ENCODE data around the gene RNF112. TPM values are rescaled to one million over a fixed set of nuclear protein-coding genes. Genes with fewer than 3 reads are reported as not detected.
"Not testable (repeated sequence)": the region's sequence is repeated elsewhere in the genome, so short reads cannot be mapped to it uniquely, and the experiment has no call there.

RNF112 gene
- total RNA-seq, 6 donors from 2014 or later = 0.69 to 6.3 (median 2.1) TPM

- H3K27ac ChIP-seq = no peak overlapping the region
- no peak overlapping the region for H3K4me3 ChIP-seq
- WGBS, 2 donors = 94 to 98% methylated on average over 2 of the region's 2 CpGs
These were observed 22.8 kb downstream of the RNF112 start for GRCh38 chr17:19433727-19434340.

GRCh38 chr17:19440421-19440820 is 29.4 kb downstream of the RNF112 start:
- WGBS, 2 donors = 50 to 80% methylated on average over 1 of the region's 1 CpG
- Histone ChIP-seq H3K9me3 (peaks cover 0 to 4% (median 0%) of the 10 kb centered on the region in 4 donors), H3K27ac (no peak overlapping the region), H3K4me1 (no peaks in the 10 kb centered on the region), H3K27me3 (no peaks in the 10 kb centered on the region), H3K4me3 (no peak overlapping the region), H3K36me3 (no peaks in the 10 kb centered on the region)
- DNase-seq = no peak
- no peak for ATAC-seq (ENCODE audit: low FRiP score in 2 of 2)
- TF ChIP-seq POLR2A (IDR thresholded peaks at IDR 0.05) (no peak), POLR2AphosphoS5 (IDR thresholded peaks at IDR 0.05) (no peak), EP300 (IDR thresholded peaks at IDR 0.05) (no peak)
- TF ChIP-seq, protein P1, sequence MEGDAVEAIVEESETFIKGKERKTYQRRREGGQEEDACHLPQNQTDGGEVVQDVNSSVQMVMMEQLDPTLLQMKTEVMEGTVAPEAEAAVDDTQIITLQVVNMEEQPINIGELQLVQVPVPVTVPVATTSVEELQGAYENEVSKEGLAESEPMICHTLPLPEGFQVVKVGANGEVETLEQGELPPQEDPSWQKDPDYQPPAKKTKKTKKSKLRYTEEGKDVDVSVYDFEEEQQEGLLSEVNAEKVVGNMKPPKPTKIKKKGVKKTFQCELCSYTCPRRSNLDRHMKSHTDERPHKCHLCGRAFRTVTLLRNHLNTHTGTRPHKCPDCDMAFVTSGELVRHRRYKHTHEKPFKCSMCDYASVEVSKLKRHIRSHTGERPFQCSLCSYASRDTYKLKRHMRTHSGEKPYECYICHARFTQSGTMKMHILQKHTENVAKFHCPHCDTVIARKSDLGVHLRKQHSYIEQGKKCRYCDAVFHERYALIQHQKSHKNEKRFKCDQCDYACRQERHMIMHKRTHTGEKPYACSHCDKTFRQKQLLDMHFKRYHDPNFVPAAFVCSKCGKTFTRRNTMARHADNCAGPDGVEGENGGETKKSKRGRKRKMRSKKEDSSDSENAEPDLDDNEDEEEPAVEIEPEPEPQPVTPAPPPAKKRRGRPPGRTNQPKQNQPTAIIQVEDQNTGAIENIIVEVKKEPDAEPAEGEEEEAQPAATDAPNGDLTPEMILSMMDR (IDR thresholded peaks at IDR 0.05) = no peak

More at GRCh38 chr17:19433727-19434340, 22.8 kb downstream of the RNF112 start:
- Histone ChIP-seq H3K27me3 (no peaks in the 10 kb centered on the region), H3K9me3 (no peaks in the 10 kb centered on the region), H3K4me1 (no peaks in the 10 kb centered on the region), H3K36me3 (no peaks in the 10 kb centered on the region)
- ATAC-seq (ENCODE audit: low FRiP score in 2 of 2) = no peak
- TF ChIP-seq, protein P1 (IDR thresholded peaks at IDR 0.05) = no peak
- TF ChIP-seq POLR2A (IDR thresholded peaks at IDR 0.05) (no peak), POLR2AphosphoS5 (IDR thresholded peaks at IDR 0.05) (no peak), EP300 (IDR thresholded peaks at IDR 0.05) (no peak)
- DNase-seq = no peak

- not testable (repeated sequence) for H3K4me3 ChIP-seq; H3K27me3 ChIP-seq; H3K4me1 ChIP-seq; H3K36me3 ChIP-seq; ATAC-seq (ENCODE audit: low FRiP score in 2 of 2); H3K9me3 ChIP-seq; H3K27ac ChIP-seq
- WGBS, 2 donors = 94% methylated on average over 15 to 20 of the region's 25 CpGs
- DNase-seq = peak in 1 of 2 donors; percentile 61
These were observed 30.3 kb downstream of the RNF112 start for GRCh38 chr17:19441288-19441687.

- H3K4me3 ChIP-seq = no peak overlapping the region
- H3K27ac ChIP-seq = no peak overlapping the region
- WGBS, 2 donors = 77 to 95% methylated on average over 2 of the region's 2 CpGs
- no peak for DNase-seq
- H3K36me3 ChIP-seq = no peaks in the 10 kb centered on the region
- peaks cover 0 to 4% (median 0%) of the 10 kb centered on the region in 4 donors for H3K9me3 ChIP-seq
- TF ChIP-seq POLR2A (IDR thresholded peaks at IDR 0.05) = no peak
- no peaks in the 10 kb centered on the region for H3K27me3 ChIP-seq
- peaks cover 9 to 11% (median 10%) of the 10 kb centered on the region in 4 donors for H3K4me1 ChIP-seq
- no peak for ATAC-seq (ENCODE audit: low FRiP score in 2 of 2)
These were observed 31.7 kb downstream of the RNF112 start for GRCh38 chr17:19442731-19443130.

GRCh38 chr17:19443148-19443547 is 32.1 kb downstream of the RNF112 start:
- Histone ChIP-seq H3K27ac (no peak overlapping the region), H3K9me3 (peaks cover 0 to 4% (median 0%) of the 10 kb centered on the region in 4 donors), H3K36me3 (no peaks in the 10 kb centered on the region), H3K4me1 (peaks cover 10 to 15% (median 11%) of the 10 kb centered on the region in 4 donors), H3K4me3 (no peak overlapping the region), H3K27me3 (no peaks in the 10 kb centered on the region)
- 92 to 100% methylated on average over 1 of the region's 1 CpG for WGBS, 2 donors
- DNase-seq (no peak), ATAC-seq (ENCODE audit: low FRiP score in 2 of 2) (no peak)
- no peak for TF ChIP-seq EP300 (IDR thresholded peaks at IDR 0.05)
- no peak for TF ChIP-seq POLR2AphosphoS5 (IDR thresholded peaks at IDR 0.05)
- no peak for TF ChIP-seq POLR2A (IDR thresholded peaks at IDR 0.05)
- TF ChIP-seq, protein P1 (IDR thresholded peaks at IDR 0.05) = no peak

DNA sequence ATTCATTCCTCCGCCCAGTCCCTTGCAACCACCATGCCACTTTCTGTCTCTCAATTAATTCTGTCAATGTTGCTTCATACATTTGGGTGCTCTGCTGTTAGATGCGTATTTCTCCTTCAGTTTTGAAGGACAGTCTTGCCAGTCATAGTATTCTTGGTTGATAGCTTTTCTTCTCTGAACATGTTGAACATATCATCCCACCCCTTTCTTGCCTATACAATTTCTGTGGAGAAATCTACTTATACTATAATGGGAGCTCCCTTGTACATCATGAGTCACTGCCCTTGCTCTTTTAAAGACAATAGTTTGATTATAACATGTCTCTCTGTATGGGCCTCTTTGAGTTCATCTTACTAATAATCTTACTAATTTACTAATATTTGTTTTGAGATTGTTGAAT is 34.1 kb downstream of the RNF112 start:
- TF ChIP-seq POLR2A (IDR thresholded peaks at IDR 0.05) = no peak
- no peak for TF ChIP-seq POLR2AphosphoS5 (IDR thresholded peaks at IDR 0.05)
- no peak for TF ChIP-seq EP300 (IDR thresholded peaks at IDR 0.05)
- TF ChIP-seq, protein P1 (IDR thresholded peaks at IDR 0.05) = no peak
- Histone ChIP-seq H3K9me3 (peaks cover 0 to 4% (median 0%) of the 10 kb centered on the region in 4 donors), H3K27ac (no peak overlapping the region), H3K4me3 (no peak overlapping the region), H3K27me3 (no peaks in the 10 kb centered on the region), H3K4me1 (peaks cover 16 to 25% (median 21%) of the 10 kb centered on the region in 4 donors), H3K36me3 (no peaks in the 10 kb centered on the region)
- 88 to 100% methylated on average over 2 of the region's 2 CpGs for WGBS, 2 donors
- DNase-seq (no peak), ATAC-seq (ENCODE audit: low FRiP score in 2 of 2) (no peak)

DNA sequence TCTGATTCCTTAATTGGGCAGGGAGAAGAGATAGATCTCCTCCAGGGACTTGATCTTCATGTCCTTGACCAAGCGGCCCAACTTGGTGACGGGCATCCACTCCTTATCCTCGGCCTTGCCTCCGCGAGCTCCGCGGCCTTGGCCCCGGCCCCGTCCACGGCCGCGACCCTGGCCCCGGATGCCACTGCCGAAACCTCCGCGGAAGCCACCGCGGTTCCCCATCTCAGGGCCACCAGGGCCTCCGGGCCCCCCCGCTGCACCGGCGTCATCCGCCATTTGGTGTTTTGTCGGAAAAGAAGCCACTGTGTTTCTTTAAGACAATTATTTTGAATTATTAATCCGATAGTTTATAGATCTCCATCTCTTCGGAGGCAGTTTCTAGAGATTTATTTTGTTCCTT is 35.5 kb downstream of the RNF112 start:
- H3K9me3 ChIP-seq; H3K36me3 ChIP-seq; H3K27me3 ChIP-seq; ATAC-seq (ENCODE audit: low FRiP score in 2 of 2); H3K4me3 ChIP-seq: not testable (repeated sequence)
- Histone ChIP-seq H3K27ac (peak overlapping the region in 2 of 4 donors; percentile 44 to 76), H3K4me1 (peaks cover 16 to 25% (median 21%) of the 10 kb centered on the region in 4 donors)
- WGBS, 2 donors = 84 to 85% methylated on average over 26 of the region's 26 CpGs
- peak in 1 of 2 donors; percentile 85 for DNase-seq

Measured in upper lobe of left lung (tissue), 6 donors.